ENCODE data around the gene MYO3B.
A peak's percentile ranks its signal among the peaks of the same experiment; 100 is the strongest.

MYO3B gene

DNA sequence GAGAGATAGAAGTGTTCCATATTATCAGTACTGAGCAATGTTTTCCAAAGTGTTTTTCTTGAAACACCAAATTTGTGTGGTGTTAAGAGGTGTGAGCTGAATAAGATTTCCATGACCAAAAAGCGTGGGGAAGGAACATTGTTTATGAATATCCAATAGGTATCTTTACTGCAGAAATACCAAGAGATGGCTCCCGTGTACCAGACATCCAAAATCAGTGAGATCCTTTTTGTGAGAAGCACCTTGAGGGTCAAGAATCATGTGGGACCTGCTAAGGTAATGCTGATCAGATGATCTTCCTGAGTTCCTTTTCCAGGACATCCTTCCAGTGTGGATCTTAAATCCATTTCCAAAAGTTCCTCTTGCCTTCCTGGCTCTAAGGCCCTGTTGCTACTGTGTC is 246.0 kb downstream of the MYO3B start:
- no peaks in the 10 kb centered on the region for H3K27me3 ChIP-seq (ENCODE audit: insufficient read depth, low read length)
- no peak overlapping the region for H3K4me2 ChIP-seq (ENCODE audit: low read length)
- WGBS (ENCODE audit: extremely low coverage, insufficient coverage, insufficient read length) = no CpG with 5 or more reads among the region's 2 CpGs
- no peak overlapping the region for H3K27ac ChIP-seq (ENCODE audit: low read depth, low read length)
- no peak overlapping the region for H2BK5ac ChIP-seq (ENCODE audit: low read depth, low read length, poor library complexity)
- H2AK5ac ChIP-seq (ENCODE audit: low read length) = no peak overlapping the region
- H2AFZ ChIP-seq (ENCODE audit: insufficient read depth, low read length, poor library complexity) = no peak overlapping the region
- no peaks in the 10 kb centered on the region for H3K36me3 ChIP-seq (ENCODE audit: control insufficient read depth in 1 of 2, insufficient read depth in 2 of 2, low read length in 2 of 2)
- no peak for DNase-seq
- no peaks in the 10 kb centered on the region for H3K79me1 ChIP-seq (ENCODE audit: low read length)
- no peak overlapping the region for H4K12ac ChIP-seq (ENCODE audit: low read depth, low read length)
- no peak overlapping the region for H3K4me3 ChIP-seq (ENCODE audit: low read depth, low read length)
- H3K18ac ChIP-seq (ENCODE audit: low read length) = no peak overlapping the region
- H2BK12ac ChIP-seq (ENCODE audit: low read length) = no peak overlapping the region
- H3K4ac ChIP-seq (ENCODE audit: low read depth, low read length) = no peak overlapping the region
- H2BK120ac ChIP-seq (ENCODE audit: insufficient read depth, low read length, poor library complexity) = no peak overlapping the region
- no peaks in the 10 kb centered on the region for H3K79me2 ChIP-seq (ENCODE audit: control insufficient read depth, insufficient read depth, low read length, poor library complexity)
- no peak overlapping the region for H4K91ac ChIP-seq (ENCODE audit: low read depth, low read length)
- H4K8ac ChIP-seq (ENCODE audit: low read depth, low read length) = no peak overlapping the region
- peak overlapping the region; percentile 52 for H3K23ac ChIP-seq (ENCODE audit: low read length)
- H3K4me1 ChIP-seq (ENCODE audit: control insufficient read depth in 1 of 2, insufficient read depth in 2 of 2, low read length in 2 of 2) = no peaks in the 10 kb centered on the region
- no peaks in the 10 kb centered on the region for H3K9me3 ChIP-seq (ENCODE audit: insufficient read depth, low read depth, low read length)
- no peak overlapping the region for H3K14ac ChIP-seq (ENCODE audit: low read length)
- no peak overlapping the region for H3K9ac ChIP-seq (ENCODE audit: low read length)

DNA sequence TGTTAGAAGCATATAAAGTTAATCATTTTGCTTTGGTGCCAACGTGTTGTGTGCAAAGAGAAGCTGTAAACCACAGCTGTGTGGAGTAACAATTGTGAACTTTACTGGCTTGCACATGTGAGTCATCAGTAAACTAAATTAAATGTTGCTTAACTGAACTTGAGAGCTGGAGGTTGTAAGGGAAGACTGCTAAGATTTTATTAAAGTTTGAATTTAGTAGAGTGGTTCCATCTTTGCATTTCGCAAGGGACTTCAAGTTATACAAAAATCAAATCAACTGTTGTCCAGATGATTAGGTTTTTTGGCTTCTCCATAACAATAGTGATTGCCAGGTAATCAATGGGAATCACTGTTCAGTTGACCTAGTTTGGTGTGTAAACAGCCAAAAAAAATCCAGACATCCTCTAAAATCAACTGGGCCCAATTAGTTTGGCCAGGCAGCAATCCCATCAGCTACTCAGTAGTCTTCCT is 247.4 kb downstream of the MYO3B start:
- DNase-seq = no peak
- H4K8ac ChIP-seq (ENCODE audit: low read depth, low read length) = no peak overlapping the region
- H3K79me1 ChIP-seq (ENCODE audit: low read length) = no peaks in the 10 kb centered on the region
- H3K14ac ChIP-seq (ENCODE audit: low read length) = no peak overlapping the region
- H3K79me2 ChIP-seq (ENCODE audit: control insufficient read depth, insufficient read depth, low read length, poor library complexity) = no peaks in the 10 kb centered on the region
- H3K27ac ChIP-seq (ENCODE audit: low read depth, low read length) = no peak overlapping the region
- H3K4me2 ChIP-seq (ENCODE audit: low read length) = no peak overlapping the region
- no peak overlapping the region for H2AFZ ChIP-seq (ENCODE audit: insufficient read depth, low read length, poor library complexity)
- H3K23ac ChIP-seq (ENCODE audit: low read length) = no peak overlapping the region
- H3K27me3 ChIP-seq (ENCODE audit: insufficient read depth, low read length) = no peaks in the 10 kb centered on the region
- H2BK120ac ChIP-seq (ENCODE audit: insufficient read depth, low read length, poor library complexity) = no peak overlapping the region
- H3K4ac ChIP-seq (ENCODE audit: low read depth, low read length) = no peak overlapping the region
- no peak overlapping the region for H2BK12ac ChIP-seq (ENCODE audit: low read length)
- H3K4me1 ChIP-seq (ENCODE audit: control insufficient read depth in 1 of 2, insufficient read depth in 2 of 2, low read length in 2 of 2) = no peaks in the 10 kb centered on the region
- H2AK5ac ChIP-seq (ENCODE audit: low read length) = no peak overlapping the region
- no CpG with 5 or more reads among the region's 2 CpGs for WGBS (ENCODE audit: extremely low coverage, insufficient coverage, insufficient read length)
- no peak overlapping the region for H3K4me3 ChIP-seq (ENCODE audit: low read depth, low read length)
- H3K18ac ChIP-seq (ENCODE audit: low read length) = no peak overlapping the region
- H3K9me3 ChIP-seq (ENCODE audit: insufficient read depth, low read depth, low read length) = no peaks in the 10 kb centered on the region
- H4K91ac ChIP-seq (ENCODE audit: low read depth, low read length) = no peak overlapping the region
- no peaks in the 10 kb centered on the region for H3K36me3 ChIP-seq (ENCODE audit: control insufficient read depth in 1 of 2, insufficient read depth in 2 of 2, low read length in 2 of 2)
- no peak overlapping the region for H3K9ac ChIP-seq (ENCODE audit: low read length)
- H2BK5ac ChIP-seq (ENCODE audit: low read depth, low read length, poor library complexity) = no peak overlapping the region
- H4K12ac ChIP-seq (ENCODE audit: low read depth, low read length) = no peak overlapping the region

DNA sequence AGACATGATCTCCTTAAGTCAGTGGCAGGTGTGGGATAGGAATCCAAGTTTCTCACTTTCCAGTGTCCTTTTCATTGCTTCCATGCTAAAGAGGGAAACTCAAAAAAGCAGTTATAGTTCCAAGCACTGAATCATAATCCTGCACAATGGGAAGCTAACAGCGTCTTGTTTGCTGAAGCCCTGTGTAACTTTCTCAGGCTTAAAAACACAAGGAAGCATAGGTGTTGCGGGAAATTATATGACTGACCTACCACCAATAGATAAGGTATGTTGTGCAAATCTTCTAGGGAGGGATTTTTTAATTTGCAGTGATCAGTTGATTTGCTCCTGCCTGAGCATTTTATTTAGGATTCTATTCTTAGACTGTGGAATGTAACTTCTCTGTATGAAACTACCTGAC is 250.9 kb downstream of the MYO3B start:
- no peaks in the 10 kb centered on the region for H3K36me3 ChIP-seq (ENCODE audit: control insufficient read depth in 1 of 2, insufficient read depth in 2 of 2, low read length in 2 of 2)
- H4K8ac ChIP-seq (ENCODE audit: low read depth, low read length) = no peak overlapping the region

DNA sequence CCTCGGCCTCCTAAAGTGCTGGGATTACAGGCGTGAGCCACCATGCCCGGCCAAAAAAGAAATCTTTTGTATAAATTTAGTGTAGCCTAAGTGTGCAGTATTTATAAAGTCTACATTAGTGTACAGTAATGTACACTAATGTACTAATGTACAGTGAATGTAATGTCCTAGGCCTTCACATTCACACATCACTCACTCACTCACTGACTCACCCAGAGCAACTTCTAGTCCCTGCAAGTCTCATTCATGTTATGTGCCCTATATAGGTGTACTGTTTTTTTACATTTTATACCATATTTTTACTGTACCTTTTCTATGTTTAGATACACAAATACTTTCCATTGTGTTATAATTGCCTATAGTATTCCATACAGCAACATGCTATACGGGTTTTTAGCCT is 254.9 kb downstream of the MYO3B start:
- Histone ChIP-seq H4K8ac (ENCODE audit: low read depth, low read length) (no peak overlapping the region), H2BK120ac (ENCODE audit: insufficient read depth, low read length, poor library complexity) (no peak overlapping the region), H3K4me1 (ENCODE audit: control insufficient read depth in 1 of 2, insufficient read depth in 2 of 2, low read length in 2 of 2) (no peaks in the 10 kb centered on the region), H2AK5ac (ENCODE audit: low read length) (no peak overlapping the region), H3K79me2 (ENCODE audit: control insufficient read depth, insufficient read depth, low read length, poor library complexity) (no peaks in the 10 kb centered on the region), H2AFZ (ENCODE audit: insufficient read depth, low read length, poor library complexity) (no peak overlapping the region), H3K9me3 (ENCODE audit: insufficient read depth, low read depth, low read length) (no peaks in the 10 kb centered on the region), H4K91ac (ENCODE audit: low read depth, low read length) (no peak overlapping the region), H3K23ac (ENCODE audit: low read length) (no peak overlapping the region), H3K18ac (ENCODE audit: low read length) (no peak overlapping the region), H3K4ac (ENCODE audit: low read depth, low read length) (no peak overlapping the region), H3K14ac (ENCODE audit: low read length) (no peak overlapping the region), H3K79me1 (ENCODE audit: low read length) (no peaks in the 10 kb centered on the region), H2BK5ac (ENCODE audit: low read depth, low read length, poor library complexity) (no peak overlapping the region), H3K27ac (ENCODE audit: low read depth, low read length) (no peak overlapping the region), H2BK12ac (ENCODE audit: low read length) (no peak overlapping the region), H3K27me3 (ENCODE audit: insufficient read depth, low read length) (no peaks in the 10 kb centered on the region), H3K9ac (ENCODE audit: low read length) (no peak overlapping the region), H4K12ac (ENCODE audit: low read depth, low read length) (no peak overlapping the region), H3K4me3 (ENCODE audit: low read depth, low read length) (no peak overlapping the region), H3K4me2 (ENCODE audit: low read length) (no peak overlapping the region), H3K36me3 (ENCODE audit: control insufficient read depth in 1 of 2, insufficient read depth in 2 of 2, low read length in 2 of 2) (no peaks in the 10 kb centered on the region)
- DNase-seq = no peak
- no CpG with 5 or more reads among the region's 4 CpGs for WGBS (ENCODE audit: extremely low coverage, insufficient coverage, insufficient read length)

More for the DNA sequence above, 250.9 kb downstream of the MYO3B start:
- Histone ChIP-seq H2AFZ (ENCODE audit: insufficient read depth, low read length, poor library complexity) (no peak overlapping the region), H3K79me1 (ENCODE audit: low read length) (no peaks in the 10 kb centered on the region), H4K91ac (ENCODE audit: low read depth, low read length) (no peak overlapping the region), H3K4me3 (ENCODE audit: low read depth, low read length) (no peak overlapping the region), H3K27me3 (ENCODE audit: insufficient read depth, low read length) (no peaks in the 10 kb centered on the region), H2BK5ac (ENCODE audit: low read depth, low read length, poor library complexity) (no peak overlapping the region), H2AK5ac (ENCODE audit: low read length) (no peak overlapping the region), H2BK120ac (ENCODE audit: insufficient read depth, low read length, poor library complexity) (no peak overlapping the region), H3K18ac (ENCODE audit: low read length) (no peak overlapping the region), H3K9ac (ENCODE audit: low read length) (no peak overlapping the region), H3K14ac (ENCODE audit: low read length) (no peak overlapping the region), H3K79me2 (ENCODE audit: control insufficient read depth, insufficient read depth, low read length, poor library complexity) (no peaks in the 10 kb centered on the region), H3K4me2 (ENCODE audit: low read length) (no peak overlapping the region), H3K23ac (ENCODE audit: low read length) (no peak overlapping the region), H3K27ac (ENCODE audit: low read depth, low read length) (no peak overlapping the region), H3K4ac (ENCODE audit: low read depth, low read length) (no peak overlapping the region), H3K9me3 (ENCODE audit: insufficient read depth, low read depth, low read length) (no peaks in the 10 kb centered on the region), H3K4me1 (ENCODE audit: control insufficient read depth in 1 of 2, insufficient read depth in 2 of 2, low read length in 2 of 2) (no peaks in the 10 kb centered on the region), H4K12ac (ENCODE audit: low read depth, low read length) (no peak overlapping the region), H2BK12ac (ENCODE audit: low read length) (no peak overlapping the region)
- DNase-seq = no peak
- no CpG with 5 or more reads among the region's 2 CpGs for WGBS (ENCODE audit: extremely low coverage, insufficient coverage, insufficient read length)

Measured in trophoblast cell (in vitro differentiated cells and primary cell).